NCI-H2227 (cell line): ENCODE results near the gene LMBR1.
"Not testable (repeated sequence)": the region's sequence is repeated elsewhere in the genome, so short reads cannot be mapped to it uniquely, and the experiment has no call there.

Experiments used
- DNase-seq: peaks from one replicate; lab custom pipeline; 2025; ENCODE audit not compliant: unreplicated experiment; lab: John Stamatoyannopoulos, UW

LMBR1 gene

GRCh38 chr7:156906200-156906649 lies 13.2 kb upstream of the LMBR1 start:
- DNase-seq, result no peak

GRCh38 chr7:156903232-156903909 lies 10.4 kb upstream of the LMBR1 start:
- no peak for DNase-seq

GRCh38 chr7:156900093-156900492 lies 7.1 kb upstream of the LMBR1 start:
- not testable (repeated sequence) for DNase-seq

- no peak for DNase-seq
These were observed 6.0 kb upstream of the LMBR1 start for GRCh38 chr7:156898938-156899337.

- DNase-seq, result no peak
These were observed 4.7 kb upstream of the LMBR1 start for GRCh38 chr7:156897673-156898072.

- DNase-seq, result no peak
These were observed 3.5 kb upstream of the LMBR1 start for GRCh38 chr7:156896388-156897022.

- no peak for DNase-seq
These were observed 2.2 kb upstream of the LMBR1 start for GRCh38 chr7:156895024-156895780.

- DNase-seq, result peak; percentile 76
These were observed 742 bp downstream of the LMBR1 start for GRCh38 chr7:156892081-156892800.

- DNase-seq, result no peak
These were observed 3.2 kb downstream of the LMBR1 start for GRCh38 chr7:156889746-156890145.

GRCh38 chr7:156889089-156889488 lies 3.9 kb downstream of the LMBR1 start:
- no peak for DNase-seq

GRCh38 chr7:156886020-156886795 lies 6.8 kb downstream of the LMBR1 start:
- no peak for DNase-seq

- no peak for DNase-seq
These were observed 11.3 kb downstream of the LMBR1 start for GRCh38 chr7:156881679-156882078.

- DNase-seq, result no peak
These were observed 17.2 kb downstream of the LMBR1 start for GRCh38 chr7:156875766-156876165.

- not testable (repeated sequence) for DNase-seq
These were observed 24.6 kb downstream of the LMBR1 start for GRCh38 chr7:156868363-156868762.

- no peak for DNase-seq
These were observed 27.5 kb downstream of the LMBR1 start for GRCh38 chr7:156865493-156865892.

- not testable (repeated sequence) for DNase-seq
These were observed 31.0 kb downstream of the LMBR1 start for GRCh38 chr7:156862022-156862421.

- no peak for DNase-seq
These were observed 31.8 kb downstream of the LMBR1 start for GRCh38 chr7:156861212-156861611.

- not testable (repeated sequence) for DNase-seq
These were observed 32.9 kb downstream of the LMBR1 start for GRCh38 chr7:156860099-156860498.

GRCh38 chr7:156858523-156858922 lies 34.5 kb downstream of the LMBR1 start:
- no peak for DNase-seq

GRCh38 chr7:156857757-156858156 lies 35.2 kb downstream of the LMBR1 start:
- no peak for DNase-seq

GRCh38 chr7:156854654-156855053 lies 38.3 kb downstream of the LMBR1 start:
- DNase-seq, result no peak
